WTC11 (cell line): ENCODE data around the gene FYN. TPM values are rescaled to one million over a fixed set of nuclear protein-coding genes. Genes with fewer than 3 reads are reported as not detected.

Source experiments
- ATAC-seq: fragments of 200-7000 bp; cut with Tn5 transposase; 2 replicates; pipeline ENCODE4 v1.10.0; 2021; ENCODE audit warnings: mild to moderate bottlenecking, moderate library complexity
- CTCF ChIA-PET: fragments of 300-600 bp; sonication (Branson Sonifier 250); formaldehyde crosslinking; loops from one replicate; lab custom pipeline; 2021; ENCODE audit warnings: antibody characterized with exemption; lab: Charles Lee
- POLR2A ChIA-PET: fragments of 350-600 bp; sonication (Branson Sonifier 250); formaldehyde crosslinking; loops from one replicate; lab custom pipeline; 2021; ENCODE audit warnings: antibody characterized with exemption; lab: Charles Lee
- DNase-seq: peaks from one replicate; pipeline ENCODE4 v3.0.0; 2021; ENCODE audit warnings: low spot score
- H3K27ac Mint-ChIP-seq: 2 replicates; pipeline ENCODE4 v1.8.0; 2021; ENCODE audit warnings: mixed read lengths
- H3K27me3 Mint-ChIP-seq: 2 replicates; pipeline ENCODE4 v1.8.0; 2021; ENCODE audit warnings: low read depth, mild to moderate bottlenecking, moderate library complexity, mixed read lengths
- H3K36me3 Mint-ChIP-seq: 2 replicates; pipeline ENCODE4 v1.8.0; 2021; ENCODE audit warnings: mixed read lengths
- H3K4me1 Mint-ChIP-seq: 2 replicates; pipeline ENCODE4 v1.8.0; 2022; ENCODE audit warnings: mixed read lengths
- H3K4me3 Mint-ChIP-seq: 2 replicates; pipeline ENCODE4 v1.8.0; 2021; ENCODE audit warnings: mild to moderate bottlenecking, moderate library complexity, mixed read lengths
- H3K9me3 Mint-ChIP-seq: 2 replicates; pipeline ENCODE4 v1.8.0; 2021; ENCODE audit warnings: mixed read lengths
- AFF4 ChIP-seq: sonication (generic); formaldehyde crosslinking; IDR thresholded peaks from 2 replicates; pipeline ENCODE4 v1.8.1; 2023; ENCODE audit warnings: mild to moderate bottlenecking, missing genetic modification reagents, borderline replicate concordance
- ATF6 ChIP-seq: sonication (generic); formaldehyde crosslinking; IDR thresholded peaks from 2 replicates; pipeline ENCODE4 v1.8.1; 2023; ENCODE audit warnings: mild to moderate bottlenecking, missing genetic modification reagents
- CDX4 ChIP-seq: fragments of 250-450 bp; sonication (Bioruptor Pico); IDR thresholded peaks from 2 replicates; pipeline ENCODE4 v1.9.0; 2021; ENCODE audit warnings: moderate library complexity, mild to moderate bottlenecking, inconsistent platforms, borderline replicate concordance
- CREM ChIP-seq: sonication (generic); formaldehyde crosslinking; IDR thresholded peaks from 2 replicates; pipeline ENCODE4 v1.8.1; 2022; ENCODE audit warnings: mild to moderate bottlenecking, missing genetic modification reagents, moderate library complexity
- E2F4 ChIP-seq: sonication (generic); formaldehyde crosslinking; IDR thresholded peaks from 2 replicates; pipeline ENCODE4 v1.8.1; 2022; ENCODE audit warnings: low read depth, mild to moderate bottlenecking, moderate library complexity, missing genetic modification reagents, borderline replicate concordance
- ESRRA ChIP-seq: sonication (generic); formaldehyde crosslinking; IDR thresholded peaks from 2 replicates; pipeline ENCODE4 v1.8.1; 2022; ENCODE audit warnings: mild to moderate bottlenecking, missing genetic modification reagents, borderline replicate concordance
- IRF2 ChIP-seq: sonication (generic); formaldehyde crosslinking; IDR thresholded peaks from 2 replicates; pipeline ENCODE4 v1.8.0; 2022; ENCODE audit warnings: low read depth, missing genetic modification reagents, borderline replicate concordance
- JAZF1 ChIP-seq: fragments of 250-450 bp; sonication (Bioruptor Pico); IDR thresholded peaks from 2 replicates; pipeline ENCODE4 v1.9.0; 2021; ENCODE audit warnings: moderate library complexity, mild to moderate bottlenecking, inconsistent platforms
- NR2C2 ChIP-seq: sonication (generic); formaldehyde crosslinking; IDR thresholded peaks from 2 replicates; pipeline ENCODE4 v1.8.0; 2022; ENCODE audit warnings: mild to moderate bottlenecking, missing genetic modification reagents
- RORB ChIP-seq: fragments of 250-450 bp; sonication (Bioruptor Pico); IDR thresholded peaks from 2 replicates; pipeline ENCODE4 v1.9.0; 2021; ENCODE audit warnings: mild to moderate bottlenecking
- SMAD3 ChIP-seq: sonication (generic); formaldehyde crosslinking; IDR thresholded peaks from 2 replicates; pipeline ENCODE4 v1.8.0; 2022; ENCODE audit warnings: missing genetic modification reagents, mild to moderate bottlenecking, borderline replicate concordance
- SP1 ChIP-seq: sonication (generic); formaldehyde crosslinking; conservative IDR thresholded peaks from 2 replicates; pipeline ENCODE4 v1.8.1; 2022; ENCODE audit warnings: missing genetic modification reagents
- TEAD1 ChIP-seq: sonication (generic); formaldehyde crosslinking; IDR thresholded peaks from 2 replicates; pipeline ENCODE4 v1.8.0; 2022; ENCODE audit warnings: mild to moderate bottlenecking, missing genetic modification reagents
- ZNF138 ChIP-seq: sonication (generic); formaldehyde crosslinking; conservative IDR thresholded peaks from 2 replicates; pipeline ENCODE4 v1.8.1; 2022; ENCODE audit warnings: mild to moderate bottlenecking, moderate library complexity, missing genetic modification reagents
- ZSCAN18 ChIP-seq: fragments of 250-450 bp; sonication (Bioruptor Pico); IDR thresholded peaks from 2 replicates; pipeline ENCODE4 v2.1.2; 2022; ENCODE audit warnings: mild to moderate bottlenecking, moderate library complexity
- total RNA-seq: library from RNA; stranded (reverse); gene quantifications from 3 replicates; pipeline ENCODE4 v1.2.3, GENCODE V29; 2021
- TF ChIP-seq, protein P1 (sequence below): sonication (generic); formaldehyde crosslinking; conservative IDR thresholded peaks from 2 replicates; pipeline ENCODE4 v1.8.1; 2023; ENCODE audit warnings: mild to moderate bottlenecking, low read depth, missing genetic modification reagents, moderate library complexity
- TF ChIP-seq, protein P2 (sequence below): sonication (generic); formaldehyde crosslinking; IDR thresholded peaks from 2 replicates; pipeline ENCODE4 v1.8.0; 2023; ENCODE audit warnings: mild to moderate bottlenecking, missing genetic modification reagents

The FYN gene
- total RNA-seq, 1 experiment from 2014 or later: 63.9 TPM

GRCh38 chr6:111718990-111719389 lies 154.3 kb downstream of the FYN start:
- Mint-ChIP-seq H3K27ac (no peak overlapping the region), H3K4me1 (0 out of 2 replicates have a peak, but pooled peaks cover 3% of the 10 kb centered on the region), H3K36me3 (no peaks in the 10 kb centered on the region), H3K4me3 (no peak overlapping the region), H3K9me3 (no peaks in the 10 kb centered on the region), H3K27me3 (no peaks in the 10 kb centered on the region)
- ChIA-PET CTCF (no interaction called here), POLR2A (no interaction called here)
- TF ChIP-seq AFF4 (CRISPR knock-in tag) (no peak), CREM (CRISPR knock-in tag) (no peak), RORB (CRISPR knock-in tag) (no peak), ZSCAN18 (no peak), ATF6 (CRISPR knock-in tag) (no peak), E2F4 (CRISPR knock-in tag) (no peak), ZNF138 (no peak), NR2C2 (CRISPR knock-in tag) (no peak), SMAD3 (CRISPR knock-in tag) (no peak), CDX4 (CRISPR knock-in tag) (no peak)
- TF ChIP-seq, protein P1, sequence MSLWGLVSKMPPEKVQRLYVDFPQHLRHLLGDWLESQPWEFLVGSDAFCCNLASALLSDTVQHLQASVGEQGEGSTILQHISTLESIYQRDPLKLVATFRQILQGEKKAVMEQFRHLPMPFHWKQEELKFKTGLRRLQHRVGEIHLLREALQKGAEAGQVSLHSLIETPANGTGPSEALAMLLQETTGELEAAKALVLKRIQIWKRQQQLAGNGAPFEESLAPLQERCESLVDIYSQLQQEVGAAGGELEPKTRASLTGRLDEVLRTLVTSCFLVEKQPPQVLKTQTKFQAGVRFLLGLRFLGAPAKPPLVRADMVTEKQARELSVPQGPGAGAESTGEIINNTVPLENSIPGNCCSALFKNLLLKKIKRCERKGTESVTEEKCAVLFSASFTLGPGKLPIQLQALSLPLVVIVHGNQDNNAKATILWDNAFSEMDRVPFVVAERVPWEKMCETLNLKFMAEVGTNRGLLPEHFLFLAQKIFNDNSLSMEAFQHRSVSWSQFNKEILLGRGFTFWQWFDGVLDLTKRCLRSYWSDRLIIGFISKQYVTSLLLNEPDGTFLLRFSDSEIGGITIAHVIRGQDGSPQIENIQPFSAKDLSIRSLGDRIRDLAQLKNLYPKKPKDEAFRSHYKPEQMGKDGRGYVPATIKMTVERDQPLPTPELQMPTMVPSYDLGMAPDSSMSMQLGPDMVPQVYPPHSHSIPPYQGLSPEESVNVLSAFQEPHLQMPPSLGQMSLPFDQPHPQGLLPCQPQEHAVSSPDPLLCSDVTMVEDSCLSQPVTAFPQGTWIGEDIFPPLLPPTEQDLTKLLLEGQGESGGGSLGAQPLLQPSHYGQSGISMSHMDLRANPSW (CRISPR knock-in tag): no peak
- ATAC-seq (no peak), DNase-seq (no peak)

DNA sequence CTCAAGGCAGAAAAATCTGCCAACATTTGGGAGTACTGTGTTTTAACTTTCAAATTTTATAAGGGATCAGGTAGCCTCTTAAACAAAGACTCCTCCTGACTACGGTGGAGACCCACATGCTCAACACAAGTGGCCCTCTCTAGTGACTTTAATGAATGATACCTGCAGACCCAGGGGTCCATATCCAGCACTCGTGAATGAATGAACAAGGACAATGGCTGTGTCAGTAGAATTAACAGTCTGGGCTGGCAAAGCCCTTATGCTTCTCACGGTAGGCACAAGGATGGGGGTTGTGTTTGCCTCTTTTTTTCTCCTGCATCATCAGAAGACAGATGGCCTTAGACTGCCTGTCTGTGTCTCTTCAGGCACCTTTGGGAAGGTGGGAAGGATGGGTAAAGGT lies 154.9 kb downstream of the FYN start:
- no peak for ATAC-seq
- ChIA-PET CTCF (no interaction called here), POLR2A (no interaction called here)
- DNase-seq: no peak
- Mint-ChIP-seq H3K36me3 (no peaks in the 10 kb centered on the region), H3K4me3 (no peak overlapping the region), H3K27ac (peak overlapping the region; percentile 5; the same call in 1 of the 2 replicates), H3K9me3 (no peaks in the 10 kb centered on the region), H3K4me1 (0 out of 2 replicates have a peak, but pooled peaks cover 3% of the 10 kb centered on the region), H3K27me3 (no peaks in the 10 kb centered on the region)
- TF ChIP-seq SP1 (no peak), ESRRA (no peak), ATF6 (CRISPR knock-in tag) (no peak), IRF2 (no peak), TEAD1 (CRISPR knock-in tag) (no peak), JAZF1 (CRISPR knock-in tag) (no peak)
- TF ChIP-seq, protein P2, sequence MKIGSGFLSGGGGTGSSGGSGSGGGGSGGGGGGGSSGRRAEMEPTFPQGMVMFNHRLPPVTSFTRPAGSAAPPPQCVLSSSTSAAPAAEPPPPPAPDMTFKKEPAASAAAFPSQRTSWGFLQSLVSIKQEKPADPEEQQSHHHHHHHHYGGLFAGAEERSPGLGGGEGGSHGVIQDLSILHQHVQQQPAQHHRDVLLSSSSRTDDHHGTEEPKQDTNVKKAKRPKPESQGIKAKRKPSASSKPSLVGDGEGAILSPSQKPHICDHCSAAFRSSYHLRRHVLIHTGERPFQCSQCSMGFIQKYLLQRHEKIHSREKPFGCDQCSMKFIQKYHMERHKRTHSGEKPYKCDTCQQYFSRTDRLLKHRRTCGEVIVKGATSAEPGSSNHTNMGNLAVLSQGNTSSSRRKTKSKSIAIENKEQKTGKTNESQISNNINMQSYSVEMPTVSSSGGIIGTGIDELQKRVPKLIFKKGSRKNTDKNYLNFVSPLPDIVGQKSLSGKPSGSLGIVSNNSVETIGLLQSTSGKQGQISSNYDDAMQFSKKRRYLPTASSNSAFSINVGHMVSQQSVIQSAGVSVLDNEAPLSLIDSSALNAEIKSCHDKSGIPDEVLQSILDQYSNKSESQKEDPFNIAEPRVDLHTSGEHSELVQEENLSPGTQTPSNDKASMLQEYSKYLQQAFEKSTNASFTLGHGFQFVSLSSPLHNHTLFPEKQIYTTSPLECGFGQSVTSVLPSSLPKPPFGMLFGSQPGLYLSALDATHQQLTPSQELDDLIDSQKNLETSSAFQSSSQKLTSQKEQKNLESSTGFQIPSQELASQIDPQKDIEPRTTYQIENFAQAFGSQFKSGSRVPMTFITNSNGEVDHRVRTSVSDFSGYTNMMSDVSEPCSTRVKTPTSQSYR: no peak
